ENCODE results near the gene DENND2C.

The DENND2C gene

DNA sequence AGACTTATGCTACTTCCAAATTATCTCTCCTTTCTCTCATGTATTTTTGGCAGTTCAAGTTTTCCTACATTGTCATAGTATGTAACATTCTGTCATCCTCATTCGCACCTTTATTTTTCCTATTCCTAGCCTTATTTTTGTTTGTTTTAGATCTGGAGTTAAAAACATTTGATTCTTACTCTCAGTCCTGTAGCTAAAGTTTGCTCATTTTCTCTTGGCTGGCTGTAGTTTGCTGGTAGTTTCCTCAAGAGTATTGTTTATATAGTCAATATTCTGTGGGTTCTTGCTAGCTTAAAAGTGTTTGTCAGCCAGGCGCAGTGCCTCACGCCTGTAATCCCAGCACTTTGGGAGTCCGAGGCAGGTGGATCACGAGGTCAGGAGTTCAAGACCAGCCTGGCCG lies 129.0 kb downstream of the DENND2C start:
- no peak for DNase-seq

DNA sequence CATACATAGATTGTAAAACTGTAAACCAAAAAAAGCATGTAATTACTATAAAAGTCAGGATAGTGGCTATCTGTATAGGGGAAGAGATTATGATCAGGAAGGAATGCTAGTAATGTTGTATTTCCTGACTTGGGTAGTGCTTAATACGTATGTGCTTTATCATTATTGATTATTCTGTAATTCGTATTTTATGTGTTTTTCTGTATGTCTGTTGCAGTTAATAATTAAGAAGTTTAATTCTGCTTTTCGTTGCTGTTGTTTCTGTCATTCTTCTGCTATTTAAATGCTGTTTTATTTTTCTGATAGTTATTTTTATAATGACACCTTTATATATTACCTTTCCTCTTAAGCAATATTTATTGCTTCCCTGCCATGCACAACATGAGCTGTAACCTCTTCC lies 129.6 kb downstream of the DENND2C start:
- DNase-seq: no peak

DNA sequence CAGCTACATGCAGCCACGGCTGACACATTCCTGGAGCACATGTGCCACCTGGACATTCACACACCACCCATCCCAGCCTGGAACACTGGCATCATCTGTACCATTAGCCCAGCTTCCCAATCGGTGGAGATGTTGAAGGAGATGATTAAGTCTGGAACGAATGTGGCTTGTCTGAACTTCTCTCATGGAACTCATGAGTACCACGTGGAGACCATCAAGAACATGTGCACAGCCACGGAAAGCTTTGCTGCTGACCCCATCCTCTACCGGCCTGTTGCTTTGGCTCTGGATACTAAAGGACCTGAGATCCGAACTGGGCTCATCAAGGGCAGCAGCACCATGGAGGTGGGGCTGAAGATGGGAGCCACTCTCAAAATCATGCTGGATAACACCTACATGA lies 133.8 kb downstream of the DENND2C start:
- no peak for DNase-seq

DNA sequence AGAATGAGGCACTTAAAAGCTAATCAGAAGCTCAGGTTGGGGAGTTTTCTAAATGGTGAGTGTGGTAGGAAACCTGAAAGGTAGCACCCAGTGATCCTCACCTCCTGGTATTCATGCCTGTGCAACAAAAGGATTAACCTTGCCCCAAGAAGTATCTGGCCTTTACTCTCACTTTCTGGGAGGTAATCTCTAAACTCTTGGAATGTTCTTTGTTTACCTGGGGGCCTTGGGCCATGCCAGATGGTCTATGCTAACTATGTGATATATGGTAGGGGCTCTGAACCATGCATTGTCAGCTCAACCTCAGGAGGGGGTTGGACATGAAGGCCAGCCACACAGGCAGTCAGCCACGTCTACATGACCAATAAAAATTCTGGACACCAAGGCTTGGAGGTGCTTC lies 134.4 kb downstream of the DENND2C start:
- DNase-seq: no peak
